Esophagus squamous epithelium (tissue), 4 donors: Measurements from ENCODE around the gene CEP164.

Experiments used
- POLR2A ChIP-seq, 4 donors: fragments of 450-650 bp; IDR thresholded peaks; one replicate each; pipeline ENCODE4 v1.6.1; 2017; ENCODE audit warnings: antibody characterized with exemption in 4 of 4, mild to moderate bottlenecking in 4 of 4, moderate library complexity in 3 of 4
- TF ChIP-seq, protein P1 (sequence below), 6 experiments: fragments of 450-650 bp in 4 of 6; fragments of 200-600 bp in 2 of 6; sonication (generic) in 2 of 6; IDR thresholded peaks; one replicate each; pipeline ENCODE4 v1.5.1; 2016 to 2019; ENCODE audit warnings: antibody characterized with exemption in 6 of 6, mild to moderate bottlenecking in 4 of 6, moderate library complexity in 4 of 6

DNA sequence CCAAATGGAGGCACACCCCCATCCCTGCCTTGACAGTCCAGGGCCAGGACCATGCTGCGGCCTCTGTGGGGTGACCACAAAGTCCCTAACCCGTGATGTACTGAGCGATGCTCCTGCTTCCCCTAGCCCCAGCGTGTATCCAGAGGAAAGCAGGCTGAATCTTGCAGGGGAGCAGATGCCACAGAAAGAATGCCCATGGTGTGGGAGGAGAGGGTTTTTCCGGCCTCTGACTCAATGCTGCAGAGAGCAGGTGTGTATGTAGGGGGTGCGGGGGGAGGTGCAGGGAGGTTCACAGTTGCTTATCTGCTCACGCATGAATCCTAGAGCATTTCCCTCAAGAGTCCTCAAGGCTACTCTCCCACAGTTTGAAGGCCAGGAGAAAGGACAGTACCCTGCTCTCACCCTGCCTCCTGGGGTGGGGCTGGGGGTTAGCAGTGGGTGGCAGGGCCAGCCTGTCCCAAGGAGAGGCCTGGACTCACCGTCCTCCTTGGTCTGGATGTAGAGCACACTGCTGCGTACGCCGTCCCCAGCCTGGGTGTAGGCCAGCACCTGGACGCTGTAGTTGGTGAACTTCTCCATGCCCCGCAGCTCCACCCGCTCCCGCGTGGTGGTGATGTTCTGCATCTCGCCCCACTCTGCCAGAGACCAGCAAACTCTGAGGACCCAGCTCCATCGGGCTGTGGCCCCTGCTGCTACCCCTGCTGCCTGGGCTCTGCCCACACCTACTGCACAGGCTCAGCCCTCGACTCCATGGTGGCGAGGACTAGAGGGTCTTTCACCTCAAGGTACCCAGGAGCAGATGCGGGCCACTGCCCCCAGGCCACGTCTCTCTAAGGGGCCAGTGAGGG lies 130.8 kb downstream of the CEP164 start:
- TF ChIP-seq POLR2A (IDR thresholded peaks at IDR 0.05): no peak
- TF ChIP-seq, protein P1, sequence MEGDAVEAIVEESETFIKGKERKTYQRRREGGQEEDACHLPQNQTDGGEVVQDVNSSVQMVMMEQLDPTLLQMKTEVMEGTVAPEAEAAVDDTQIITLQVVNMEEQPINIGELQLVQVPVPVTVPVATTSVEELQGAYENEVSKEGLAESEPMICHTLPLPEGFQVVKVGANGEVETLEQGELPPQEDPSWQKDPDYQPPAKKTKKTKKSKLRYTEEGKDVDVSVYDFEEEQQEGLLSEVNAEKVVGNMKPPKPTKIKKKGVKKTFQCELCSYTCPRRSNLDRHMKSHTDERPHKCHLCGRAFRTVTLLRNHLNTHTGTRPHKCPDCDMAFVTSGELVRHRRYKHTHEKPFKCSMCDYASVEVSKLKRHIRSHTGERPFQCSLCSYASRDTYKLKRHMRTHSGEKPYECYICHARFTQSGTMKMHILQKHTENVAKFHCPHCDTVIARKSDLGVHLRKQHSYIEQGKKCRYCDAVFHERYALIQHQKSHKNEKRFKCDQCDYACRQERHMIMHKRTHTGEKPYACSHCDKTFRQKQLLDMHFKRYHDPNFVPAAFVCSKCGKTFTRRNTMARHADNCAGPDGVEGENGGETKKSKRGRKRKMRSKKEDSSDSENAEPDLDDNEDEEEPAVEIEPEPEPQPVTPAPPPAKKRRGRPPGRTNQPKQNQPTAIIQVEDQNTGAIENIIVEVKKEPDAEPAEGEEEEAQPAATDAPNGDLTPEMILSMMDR (IDR thresholded peaks at IDR 0.05): no peak
